NB4 (cell line): ENCODE measurements around the gene TUFM.

Experiments
- CTCF ChIP-seq: IDR thresholded peaks from one replicate; pipeline ENCODE4 v1.5.1; 2012; ENCODE audit warnings: low read depth, low read length
- MAX ChIP-seq: IDR thresholded peaks from 2 replicates; pipeline ENCODE4 v1.6.1; 2011; ENCODE audit warnings: low read depth, low read length
- MYC ChIP-seq: IDR thresholded peaks from 2 replicates; pipeline ENCODE4 v1.6.1; 2011; ENCODE audit warnings: low read depth, low read length
- POLR2A ChIP-seq: IDR thresholded peaks from 2 replicates; pipeline ENCODE4 v1.6.1; 2011; ENCODE audit warnings: mild to moderate bottlenecking; ENCODE audit not compliant: insufficient read length; ENCODE audit errors: extremely low read depth

GRCh38 chr16:28863929-28864793, 18.0 kb upstream of the TUFM start:
- TF ChIP-seq CTCF, result no peak
- no peak for TF ChIP-seq POLR2A
- no peak for TF ChIP-seq MYC
- no peak for TF ChIP-seq MAX
